Measurements from ENCODE around the gene SLC4A8.

Gene SLC4A8

DNA sequence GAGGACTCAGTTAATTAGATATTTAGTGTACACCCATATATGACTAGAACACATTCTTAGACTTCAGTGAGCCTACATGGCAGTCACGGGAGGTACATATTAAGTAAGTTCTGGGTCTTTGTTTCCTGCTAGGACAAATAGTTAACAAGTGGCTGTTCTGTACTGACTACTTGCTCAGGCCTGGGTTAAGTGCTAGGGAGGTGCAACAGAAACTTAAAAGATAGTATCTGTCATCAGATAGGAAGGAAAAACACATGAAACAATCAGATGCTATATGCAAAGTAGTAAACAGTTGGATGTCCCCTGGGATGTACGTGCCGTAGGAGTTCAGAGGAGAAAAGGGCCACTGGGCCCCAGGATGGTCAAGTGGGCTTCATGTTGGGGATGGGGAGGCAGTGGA is 59.5 kb downstream of the SLC4A8 start:
- Histone ChIP-seq H3K36me3 (ENCODE audit: control insufficient read depth, low read length) (no peaks in the 10 kb centered on the region), H3K9me3 (ENCODE audit: control insufficient read depth, insufficient read depth, low read length) (no peaks in the 10 kb centered on the region), H3F3A (ENCODE audit: control insufficient read depth, insufficient read depth) (peaks cover 18% of the 10 kb centered on the region; the same call in 1 of the 2 replicates), H3K79me2 (ENCODE audit: control insufficient read depth, low read length) (no peaks in the 10 kb centered on the region), H3K27me3 (ENCODE audit: control insufficient read depth, low read length) (no peaks in the 10 kb centered on the region), H3K27ac (ENCODE audit: low read depth, low read length) (peak overlapping the region; percentile 72; the same call in 1 of the 2 replicates), H4K20me1 (ENCODE audit: control insufficient read depth, insufficient read depth, low read depth, low read length) (no peaks in the 10 kb centered on the region), H3K4me3 (ENCODE audit: low read length) (no peak overlapping the region), H3K9me2 (replicated peaks; ENCODE audit: control insufficient read depth, low read length) (no peaks in the 10 kb centered on the region), H3K4me1 (ENCODE audit: control insufficient read depth, low read length) (peaks cover 51% of the 10 kb centered on the region), H3K4me2 (ENCODE audit: low read length) (peak overlapping the region; percentile 3)
- TF ChIP-seq, protein P1, sequence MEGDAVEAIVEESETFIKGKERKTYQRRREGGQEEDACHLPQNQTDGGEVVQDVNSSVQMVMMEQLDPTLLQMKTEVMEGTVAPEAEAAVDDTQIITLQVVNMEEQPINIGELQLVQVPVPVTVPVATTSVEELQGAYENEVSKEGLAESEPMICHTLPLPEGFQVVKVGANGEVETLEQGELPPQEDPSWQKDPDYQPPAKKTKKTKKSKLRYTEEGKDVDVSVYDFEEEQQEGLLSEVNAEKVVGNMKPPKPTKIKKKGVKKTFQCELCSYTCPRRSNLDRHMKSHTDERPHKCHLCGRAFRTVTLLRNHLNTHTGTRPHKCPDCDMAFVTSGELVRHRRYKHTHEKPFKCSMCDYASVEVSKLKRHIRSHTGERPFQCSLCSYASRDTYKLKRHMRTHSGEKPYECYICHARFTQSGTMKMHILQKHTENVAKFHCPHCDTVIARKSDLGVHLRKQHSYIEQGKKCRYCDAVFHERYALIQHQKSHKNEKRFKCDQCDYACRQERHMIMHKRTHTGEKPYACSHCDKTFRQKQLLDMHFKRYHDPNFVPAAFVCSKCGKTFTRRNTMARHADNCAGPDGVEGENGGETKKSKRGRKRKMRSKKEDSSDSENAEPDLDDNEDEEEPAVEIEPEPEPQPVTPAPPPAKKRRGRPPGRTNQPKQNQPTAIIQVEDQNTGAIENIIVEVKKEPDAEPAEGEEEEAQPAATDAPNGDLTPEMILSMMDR (IDR thresholded peaks at IDR 0.05; ENCODE audit: low read depth, low read length, poor library complexity, severe bottlenecking) = no peak
- no peak for TF ChIP-seq EZH2phosphoT487 (IDR thresholded peaks at IDR 0.05; ENCODE audit: borderline replicate concordance, low read length)

GRCh38 chr12:51488281-51488680 is 63.6 kb downstream of the SLC4A8 start:
- Histone ChIP-seq H3K4me3 (ENCODE audit: low read length) (no peak overlapping the region), H3K27ac (ENCODE audit: low read depth, low read length) (no peak overlapping the region), H4K20me1 (ENCODE audit: control insufficient read depth, insufficient read depth, low read depth, low read length) (no peaks in the 10 kb centered on the region), H3K9me2 (replicated peaks; ENCODE audit: control insufficient read depth, low read length) (no peaks in the 10 kb centered on the region), H3K27me3 (ENCODE audit: control insufficient read depth, low read length) (no peaks in the 10 kb centered on the region), H3F3A (ENCODE audit: control insufficient read depth, insufficient read depth) (peaks cover 3% of the 10 kb centered on the region; the same call in 1 of the 2 replicates), H3K79me2 (ENCODE audit: control insufficient read depth, low read length) (no peaks in the 10 kb centered on the region), H3K4me1 (ENCODE audit: control insufficient read depth, low read length) (peaks cover 29% of the 10 kb centered on the region), H3K9me3 (ENCODE audit: control insufficient read depth, insufficient read depth, low read length) (no peaks in the 10 kb centered on the region), H3K4me2 (ENCODE audit: low read length) (no peak overlapping the region), H3K36me3 (ENCODE audit: control insufficient read depth, low read length) (no peaks in the 10 kb centered on the region)
- TF ChIP-seq EZH2phosphoT487 (IDR thresholded peaks at IDR 0.05; ENCODE audit: borderline replicate concordance, low read length) = no peak
- TF ChIP-seq, protein P1 (IDR thresholded peaks at IDR 0.05; ENCODE audit: low read depth, low read length, poor library complexity, severe bottlenecking) = no peak

GRCh38 chr12:51493281-51493680 is 68.7 kb downstream of the SLC4A8 start:
- no peaks in the 10 kb centered on the region for H3K79me2 ChIP-seq (ENCODE audit: control insufficient read depth, low read length)
- no peaks in the 10 kb centered on the region for H3K9me2 ChIP-seq (replicated peaks; ENCODE audit: control insufficient read depth, low read length)
- H3K27me3 ChIP-seq (ENCODE audit: control insufficient read depth, low read length) = no peaks in the 10 kb centered on the region
- H3K9me3 ChIP-seq (ENCODE audit: control insufficient read depth, insufficient read depth, low read length) = no peaks in the 10 kb centered on the region
- H3K4me3 ChIP-seq (ENCODE audit: low read length) = no peak overlapping the region
- TF ChIP-seq, protein P1 (IDR thresholded peaks at IDR 0.05; ENCODE audit: low read depth, low read length, poor library complexity, severe bottlenecking) = no peak
- no peak for TF ChIP-seq EZH2phosphoT487 (IDR thresholded peaks at IDR 0.05; ENCODE audit: borderline replicate concordance, low read length)
- no peak overlapping the region for H3K27ac ChIP-seq (ENCODE audit: low read depth, low read length)
- no peaks in the 10 kb centered on the region for H3F3A ChIP-seq (ENCODE audit: control insufficient read depth, insufficient read depth)
- H3K4me2 ChIP-seq (ENCODE audit: low read length) = no peak overlapping the region
- H3K4me1 ChIP-seq (ENCODE audit: control insufficient read depth, low read length) = peaks cover 13% of the 10 kb centered on the region
- H3K36me3 ChIP-seq (ENCODE audit: control insufficient read depth, low read length) = no peaks in the 10 kb centered on the region
- no peaks in the 10 kb centered on the region for H4K20me1 ChIP-seq (ENCODE audit: control insufficient read depth, insufficient read depth, low read depth, low read length)

All from DOHH2 (cell line).